Neural progenitor cell (in vitro differentiated cells): ENCODE data around the gene C2CD3.

Source experiments
- CTCF ChIP-seq: fragments of 200-600 bp; sonication (generic); IDR thresholded peaks from 2 replicates; pipeline ENCODE4 v1.5.1; 2017; ENCODE audit warnings: antibody characterized with exemption, mild to moderate bottlenecking
- EZH2 ChIP-seq: fragments of 200-600 bp; sonication (generic); IDR thresholded peaks from 2 replicates; pipeline ENCODE4 v1.6.1; 2017; ENCODE audit warnings: antibody characterized with exemption, mild to moderate bottlenecking, moderate library complexity
- EZH2phosphoT487 ChIP-seq: fragments of 200-600 bp; sonication (generic); IDR thresholded peaks from 2 replicates; pipeline ENCODE4 v1.6.1; 2017; ENCODE audit warnings: antibody characterized with exemption

GRCh38 chr11:74205181-74205580, 34.4 kb upstream of the C2CD3 start:
- TF ChIP-seq EZH2 (no peak), CTCF (no peak), EZH2phosphoT487 (no peak)
